ENCODE measurements around the gene SCGB3A1. TPM values are rescaled to one million over a fixed set of nuclear protein-coding genes. Genes with fewer than 3 reads are reported as not detected.

The SCGB3A1 gene
- polyA plus RNA-seq, 2 of the 4 experiments (the other 2 are of a cell fraction), result not detected

DNA sequence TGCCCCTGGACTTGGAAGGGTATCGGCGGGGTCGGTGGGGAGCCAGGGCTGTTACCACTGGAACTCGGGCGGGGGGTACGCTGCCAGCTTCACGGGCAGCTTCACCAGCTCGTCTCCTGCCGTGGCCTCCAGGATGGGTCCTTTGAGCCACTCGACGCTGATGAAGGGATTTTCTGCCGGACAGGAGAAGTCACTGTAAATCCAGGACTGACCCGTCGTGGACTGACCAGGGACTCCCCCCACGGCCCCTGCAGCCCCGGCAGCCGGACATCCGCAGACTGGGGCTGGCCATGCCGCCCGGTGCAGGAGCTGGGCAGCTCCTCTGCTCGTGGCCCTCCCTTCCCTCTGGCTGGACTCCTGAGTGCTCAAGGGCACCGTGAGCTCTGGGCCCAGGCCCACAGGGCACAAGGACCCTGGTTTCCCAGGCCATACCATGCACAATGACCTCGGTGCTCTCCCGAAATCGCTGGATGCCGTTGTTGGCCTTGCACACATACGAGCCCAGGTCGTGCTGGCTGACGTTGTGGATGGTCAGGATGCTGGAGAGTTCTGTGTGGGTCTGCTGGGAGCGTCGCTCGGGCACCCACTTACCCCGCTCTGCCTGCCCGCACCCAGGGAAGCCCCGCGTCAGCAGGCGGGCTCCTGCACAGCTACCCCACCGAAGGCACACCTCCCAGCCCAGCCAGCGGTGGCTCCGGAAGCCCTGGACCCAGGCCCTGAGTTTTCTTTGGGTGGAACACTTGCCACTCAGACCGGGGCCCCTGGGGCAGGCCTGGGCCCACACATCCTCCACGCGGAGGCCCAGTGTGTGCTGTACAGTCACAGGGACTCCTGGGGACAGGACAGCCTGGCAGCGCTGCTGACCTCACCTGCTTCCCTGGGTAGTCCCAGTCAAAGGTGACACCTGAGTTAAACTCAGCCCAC is 37.8 kb upstream of the SCGB3A1 start:
- FAIRE-seq, result no peak
- ATAC-seq, result no peak
- CTCF ChIA-PET, result interaction anchor here (0.8 to 4.1 kb wide), 3 partner anchors 10 to 142 kb away, joined by 3 to 32 read pairs (median 3); no protein-coding TSS in a partner anchor
- POLR2A ChIA-PET, result no interaction called here
- Histone ChIP-seq H3K27ac (no peak overlapping the region), H3K4me1 (no peaks in the 10 kb centered on the region), H3K9me3 (no peaks in the 10 kb centered on the region), H3K4me2 (no peak overlapping the region), H3K4me3 (no peak overlapping the region)
- 81% methylated on average over 32 of the region's 44 CpGs for WGBS (ENCODE audit: missing lambda C conversion rate)
- TF ChIP-seq FOXS1 (CRISPR knock-in tag; IDR thresholded peaks at IDR 0.05) (no peak), FOSL2 (IDR thresholded peaks at IDR 0.05) (no peak), FOSL2 (CRISPR knock-in tag; IDR thresholded peaks at IDR 0.05) (no peak), NPAS2 (CRISPR knock-in tag; IDR thresholded peaks at IDR 0.05; ENCODE audit: borderline replicate concordance) (no peak), RFX5 (IDR thresholded peaks at IDR 0.05) (no peak)
- TF ChIP-seq, protein P1, sequence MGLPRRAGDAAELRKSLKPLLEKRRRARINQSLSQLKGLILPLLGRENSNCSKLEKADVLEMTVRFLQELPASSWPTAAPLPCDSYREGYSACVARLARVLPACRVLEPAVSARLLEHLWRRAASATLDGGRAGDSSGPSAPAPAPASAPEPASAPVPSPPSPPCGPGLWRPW (IDR thresholded peaks at IDR 0.05), result no peak
- DNase-seq (ENCODE audit: low read depth in 1 of 2, low spot score in 1 of 2), result no peak

DNA sequence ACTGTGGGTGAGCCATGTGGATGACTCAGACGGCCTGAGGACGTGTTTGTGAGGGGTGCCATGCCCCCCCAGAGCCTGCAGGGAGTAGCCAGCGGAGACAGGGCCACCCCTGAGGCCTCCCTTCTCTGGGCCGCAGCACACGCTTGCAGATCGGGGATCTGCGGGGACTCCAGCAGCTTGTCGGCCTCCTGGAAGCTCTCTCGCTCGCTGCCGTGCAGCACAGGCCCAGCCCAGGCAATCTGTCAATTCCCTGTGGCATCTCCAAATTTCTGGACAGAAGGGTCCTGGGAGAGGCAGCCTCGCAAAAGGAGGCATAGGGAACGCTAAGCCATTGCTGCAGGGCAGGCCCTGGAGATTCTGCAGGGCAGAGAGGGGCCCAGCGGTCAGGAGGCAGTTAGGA is 36.9 kb upstream of the SCGB3A1 start:
- Histone ChIP-seq H3K4me3 (no peak overlapping the region), H3K4me2 (no peak overlapping the region), H3K27ac (no peak overlapping the region), H3K4me1 (no peaks in the 10 kb centered on the region), H3K9me3 (no peaks in the 10 kb centered on the region)
- DNase-seq (ENCODE audit: low read depth in 1 of 2, low spot score in 1 of 2), result no peak
- POLR2A ChIA-PET, result no interaction called here
- TF ChIP-seq ZFP36 (IDR thresholded peaks at IDR 0.05; ENCODE audit: borderline replicate concordance, partially characterized antibody) (no peak), GATA3 (IDR thresholded peaks at IDR 0.05; ENCODE audit: borderline replicate concordance) (no peak), HEYL (CRISPR knock-in tag; IDR thresholded peaks at IDR 0.05) (no peak), NFE2L2 (conservative IDR thresholded peaks at IDR 0.05; ENCODE audit: low read length) (no peak), BHLHE40 (IDR thresholded peaks at IDR 0.05; ENCODE audit: low read depth, low read length) (no peak), EP300 (IDR thresholded peaks at IDR 0.05) (no peak), KDM5A (IDR thresholded peaks at IDR 0.05) (no peak), RNF2 (IDR thresholded peaks at IDR 0.05; ENCODE audit: borderline replicate concordance, low read depth) (no peak), TFCP2L1 (CRISPR knock-in tag; IDR thresholded peaks at IDR 0.05) (no peak), CHD4 (IDR thresholded peaks at IDR 0.05; ENCODE audit: borderline replicate concordance) (no peak), ZC3H11A (IDR thresholded peaks at IDR 0.05) (no peak), SMC3 (IDR thresholded peaks at IDR 0.05) (no peak), ZNF302 (CRISPR knock-in tag; IDR thresholded peaks at IDR 0.05) (no peak)
- TF ChIP-seq, protein P2, sequence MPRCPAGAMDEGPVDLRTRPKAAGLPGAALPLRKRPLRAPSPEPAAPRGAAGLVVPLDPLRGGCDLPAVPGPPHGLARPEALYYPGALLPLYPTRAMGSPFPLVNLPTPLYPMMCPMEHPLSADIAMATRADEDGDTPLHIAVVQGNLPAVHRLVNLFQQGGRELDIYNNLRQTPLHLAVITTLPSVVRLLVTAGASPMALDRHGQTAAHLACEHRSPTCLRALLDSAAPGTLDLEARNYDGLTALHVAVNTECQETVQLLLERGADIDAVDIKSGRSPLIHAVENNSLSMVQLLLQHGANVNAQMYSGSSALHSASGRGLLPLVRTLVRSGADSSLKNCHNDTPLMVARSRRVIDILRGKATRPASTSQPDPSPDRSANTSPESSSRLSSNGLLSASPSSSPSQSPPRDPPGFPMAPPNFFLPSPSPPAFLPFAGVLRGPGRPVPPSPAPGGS (IDR thresholded peaks at IDR 0.05), result no peak
- TF ChIP-seq, protein P3, sequence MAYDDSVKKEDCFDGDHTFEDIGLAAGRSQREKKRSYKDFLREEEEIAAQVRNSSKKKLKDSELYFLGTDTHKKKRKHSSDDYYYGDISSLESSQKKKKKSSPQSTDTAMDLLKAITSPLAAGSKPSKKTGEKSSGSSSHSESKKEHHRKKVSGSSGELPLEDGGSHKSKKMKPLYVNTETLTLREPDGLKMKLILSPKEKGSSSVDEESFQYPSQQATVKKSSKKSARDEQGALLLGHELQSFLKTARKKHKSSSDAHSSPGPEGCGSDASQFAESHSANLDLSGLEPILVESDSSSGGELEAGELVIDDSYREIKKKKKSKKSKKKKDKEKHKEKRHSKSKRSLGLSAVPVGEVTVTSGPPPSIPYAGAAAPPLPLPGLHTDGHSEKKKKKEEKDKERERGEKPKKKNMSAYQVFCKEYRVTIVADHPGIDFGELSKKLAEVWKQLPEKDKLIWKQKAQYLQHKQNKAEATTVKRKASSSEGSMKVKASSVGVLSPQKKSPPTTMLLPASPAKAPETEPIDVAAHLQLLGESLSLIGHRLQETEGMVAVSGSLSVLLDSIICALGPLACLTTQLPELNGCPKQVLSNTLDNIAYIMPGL (CRISPR knock-in tag; IDR thresholded peaks at IDR 0.05; ENCODE audit: borderline replicate concordance), result no peak
- TF ChIP-seq, protein P4, sequence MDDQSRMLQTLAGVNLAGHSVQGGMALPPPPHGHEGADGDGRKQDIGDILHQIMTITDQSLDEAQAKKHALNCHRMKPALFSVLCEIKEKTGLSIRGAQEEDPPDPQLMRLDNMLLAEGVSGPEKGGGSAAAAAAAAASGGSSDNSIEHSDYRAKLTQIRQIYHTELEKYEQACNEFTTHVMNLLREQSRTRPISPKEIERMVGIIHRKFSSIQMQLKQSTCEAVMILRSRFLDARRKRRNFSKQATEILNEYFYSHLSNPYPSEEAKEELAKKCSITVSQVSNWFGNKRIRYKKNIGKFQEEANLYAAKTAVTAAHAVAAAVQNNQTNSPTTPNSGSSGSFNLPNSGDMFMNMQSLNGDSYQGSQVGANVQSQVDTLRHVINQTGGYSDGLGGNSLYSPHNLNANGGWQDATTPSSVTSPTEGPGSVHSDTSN (IDR thresholded peaks at IDR 0.05), result no peak
- CTCF ChIA-PET, result interaction anchor here (0.8 to 4.1 kb wide), 2 partner anchors 9 to 141 kb away, joined by 3 to 32 read pairs; no protein-coding TSS in a partner anchor
- ATAC-seq, result no peak
- no peak for FAIRE-seq
- 74% methylated on average over 14 of the region's 14 CpGs for WGBS (ENCODE audit: missing lambda C conversion rate)
